Sigmoid colon (tissue), 7 donors: Measurements from ENCODE around the gene LMO7. TPM values are rescaled to one million over a fixed set of nuclear protein-coding genes. Genes with fewer than 3 reads are reported as not detected.

Experiments used
- DNase-seq: peaks from one replicate; pipeline ENCODE4 v3.0.0-alpha.2; 2019
- H3K27ac ChIP-seq, 4 donors: fragments of 200-600 bp; sonication (generic); one replicate each; pipeline ENCODE4 v1.5.1; 2016 to 2019; ENCODE audit warnings: mild to moderate bottlenecking in 1 of 4
- H3K27me3 ChIP-seq, 3 donors: fragments of 200-600 bp; sonication (generic); one replicate each; pipeline ENCODE4 v1.5.1; 2019; ENCODE audit warnings: mild to moderate bottlenecking in 1 of 3
- H3K36me3 ChIP-seq, 4 donors: fragments of 200-600 bp; sonication (generic); one replicate each; pipeline ENCODE4 v1.5.1; 2016 to 2019
- H3K4me1 ChIP-seq, 4 donors: fragments of 200-600 bp; sonication (generic); one replicate each; pipeline ENCODE4 v1.5.1; 2017 to 2019
- H3K4me3 ChIP-seq, 4 donors: fragments of 200-600 bp; sonication (generic); one replicate each; pipeline ENCODE4 v1.5.1; 2017 to 2019; ENCODE audit warnings: mild to moderate bottlenecking in 2 of 4, moderate library complexity in 1 of 4
- H3K9me3 ChIP-seq, 4 donors: fragments of 200-600 bp in 3 of 4; sonication (generic) in 3 of 4; one replicate each; pipeline versions ENCODE4 v1.5.1 to v1.6.1; 2013 to 2019
- EP300 ChIP-seq, 4 donors: sonication (generic); formaldehyde crosslinking; IDR thresholded peaks; one replicate each; pipeline ENCODE4 v1.6.1; 2017; ENCODE audit warnings: antibody characterized with exemption in 4 of 4
- POLR2A ChIP-seq, 2 donors: fragments of 450-650 bp; IDR thresholded peaks; one replicate each; pipeline ENCODE4 v1.6.1; 2016; ENCODE audit warnings: antibody characterized with exemption in 2 of 2, mild to moderate bottlenecking in 2 of 2, moderate library complexity in 2 of 2
- POLR2AphosphoS5 ChIP-seq, 4 donors: sonication (generic); formaldehyde crosslinking; IDR thresholded peaks; one replicate each; pipeline ENCODE4 v1.6.1; 2017; ENCODE audit warnings: antibody characterized with exemption in 4 of 4
- WGBS, 2 donors: extraction: QIAGEN DNeasy Blood & Tissue Kit; methylation state at CpG; one replicate each; pipeline ENCODE4 v1.1.7; 2013; 5-methylcytosine and 5-hydroxymethylcytosine counted together
- intact Hi-C: fragments of 100-400 bp; cut with DNase I; formaldehyde crosslinking; loops from one replicate; pipeline ENCODE4 v1.15.1; 2023
- polyA plus RNA-seq, 3 donors: library from polyadenylated mRNA; stranded (reverse); fragments of 200-250 nt; gene quantifications; one replicate each; pipeline ENCODE4 v1.2.3, GENCODE V29; 2013
- total RNA-seq, 4 donors: library from RNA; depleted of rRNA; stranded (reverse); fragments of >200 nt; gene quantifications; one replicate each; pipeline ENCODE4 v1.1.0, GENCODE V29; 2016
- TF ChIP-seq, protein P1 (sequence below), 4 experiments: fragments of 450-650 bp in 3 of 4; fragments of 200-600 bp in 1 of 4; IDR thresholded peaks; one replicate each; pipeline ENCODE4 v1.5.1; 2016 to 2019; ENCODE audit warnings: antibody characterized with exemption in 4 of 4, mild to moderate bottlenecking in 3 of 4, moderate library complexity in 2 of 4
- donor health status: healthy with polysubstance abuse.
- donor health status: Bipolar disorder and iron deficiency.
- donor health status: healthy.

LMO7 gene
- total and polyA plus RNA-seq, 7 donors: 5.0 to 66.4 (median 19.4) TPM

DNA sequence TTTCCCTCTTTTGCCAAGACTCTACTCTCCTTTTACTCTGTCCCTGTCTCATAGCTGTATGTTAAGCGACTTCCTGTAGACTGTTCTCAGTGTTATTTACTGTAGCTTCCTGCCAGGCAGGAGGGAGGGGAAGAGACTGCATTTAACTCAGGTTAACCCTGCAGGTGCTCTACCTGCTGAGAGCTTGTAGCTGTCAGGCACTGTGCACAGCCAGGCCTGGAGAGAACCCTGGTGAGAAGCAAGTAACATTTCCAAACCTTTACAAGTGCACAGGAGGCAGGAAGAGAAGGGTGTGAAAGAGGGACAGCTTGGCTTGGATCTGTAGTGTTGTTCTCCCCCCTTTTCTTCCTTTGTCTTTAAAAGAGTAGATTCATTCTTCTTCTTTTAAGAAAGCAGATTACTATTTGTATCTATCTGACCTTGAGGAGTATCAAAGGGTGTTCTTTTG, 167.1 kb downstream of the LMO7 start:
- no peak overlapping the region for H3K27ac ChIP-seq
- no peaks in the 10 kb centered on the region for H3K4me1 ChIP-seq
- H3K4me3 ChIP-seq: no peak overlapping the region
- TF ChIP-seq POLR2AphosphoS5 (IDR thresholded peaks at IDR 0.05): no peak
- TF ChIP-seq, protein P1, sequence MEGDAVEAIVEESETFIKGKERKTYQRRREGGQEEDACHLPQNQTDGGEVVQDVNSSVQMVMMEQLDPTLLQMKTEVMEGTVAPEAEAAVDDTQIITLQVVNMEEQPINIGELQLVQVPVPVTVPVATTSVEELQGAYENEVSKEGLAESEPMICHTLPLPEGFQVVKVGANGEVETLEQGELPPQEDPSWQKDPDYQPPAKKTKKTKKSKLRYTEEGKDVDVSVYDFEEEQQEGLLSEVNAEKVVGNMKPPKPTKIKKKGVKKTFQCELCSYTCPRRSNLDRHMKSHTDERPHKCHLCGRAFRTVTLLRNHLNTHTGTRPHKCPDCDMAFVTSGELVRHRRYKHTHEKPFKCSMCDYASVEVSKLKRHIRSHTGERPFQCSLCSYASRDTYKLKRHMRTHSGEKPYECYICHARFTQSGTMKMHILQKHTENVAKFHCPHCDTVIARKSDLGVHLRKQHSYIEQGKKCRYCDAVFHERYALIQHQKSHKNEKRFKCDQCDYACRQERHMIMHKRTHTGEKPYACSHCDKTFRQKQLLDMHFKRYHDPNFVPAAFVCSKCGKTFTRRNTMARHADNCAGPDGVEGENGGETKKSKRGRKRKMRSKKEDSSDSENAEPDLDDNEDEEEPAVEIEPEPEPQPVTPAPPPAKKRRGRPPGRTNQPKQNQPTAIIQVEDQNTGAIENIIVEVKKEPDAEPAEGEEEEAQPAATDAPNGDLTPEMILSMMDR (IDR thresholded peaks at IDR 0.05): no peak
- no peak for TF ChIP-seq EP300 (IDR thresholded peaks at IDR 0.05)
- TF ChIP-seq POLR2A (IDR thresholded peaks at IDR 0.05): no peak
- H3K27me3 ChIP-seq: no peaks in the 10 kb centered on the region
- DNase-seq: no peak
- intact Hi-C loops: no loop called here
- no peaks in the 10 kb centered on the region for H3K36me3 ChIP-seq
- 2 to 23% methylated on average over 1 of the region's 1 CpG for WGBS, 2 donors
- no peaks in the 10 kb centered on the region for H3K9me3 ChIP-seq

DNA sequence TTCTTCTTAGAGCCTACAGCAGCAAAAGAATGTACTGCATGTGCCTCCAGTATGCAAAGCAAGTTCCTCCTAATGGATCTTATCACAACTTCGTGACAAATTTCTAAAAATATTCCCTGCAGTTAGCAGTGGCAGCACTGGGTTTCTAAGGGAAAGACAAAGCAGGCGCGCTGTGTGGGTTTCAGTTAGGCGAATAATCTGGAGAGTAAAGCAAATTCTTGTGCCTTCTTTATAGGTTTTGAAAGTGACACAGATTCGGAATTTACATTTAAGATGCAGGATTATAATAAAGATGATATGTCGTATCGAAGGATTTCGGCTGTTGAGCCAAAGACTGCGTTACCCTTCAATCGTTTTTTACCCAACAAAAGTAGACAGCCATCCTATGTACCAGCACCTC, 167.9 kb downstream of the LMO7 start:
- 91 to 92% methylated on average over 10 of the region's 10 CpGs for WGBS, 2 donors
- no peaks in the 10 kb centered on the region for H3K36me3 ChIP-seq
- TF ChIP-seq, protein P1 (IDR thresholded peaks at IDR 0.05): no peak
- no peak for TF ChIP-seq POLR2A (IDR thresholded peaks at IDR 0.05)
- no peak for TF ChIP-seq POLR2AphosphoS5 (IDR thresholded peaks at IDR 0.05)
- TF ChIP-seq EP300 (IDR thresholded peaks at IDR 0.05): no peak
- no peaks in the 10 kb centered on the region for H3K27me3 ChIP-seq
- no peaks in the 10 kb centered on the region for H3K4me1 ChIP-seq
- H3K9me3 ChIP-seq: no peaks in the 10 kb centered on the region
- no peak overlapping the region for H3K4me3 ChIP-seq
- intact Hi-C loops: no loop called here
- DNase-seq: no peak
- H3K27ac ChIP-seq: no peak overlapping the region

- no peaks in the 10 kb centered on the region for H3K4me1 ChIP-seq
- WGBS, 2 donors: 97% methylated on average over 4 of the region's 4 CpGs
- no peaks in the 10 kb centered on the region for H3K9me3 ChIP-seq
- no peaks in the 10 kb centered on the region for H3K36me3 ChIP-seq
- H3K4me3 ChIP-seq: no peak overlapping the region
- intact Hi-C loops: no loop called here
- no peak for DNase-seq
- H3K27ac ChIP-seq: no peak overlapping the region
- no peak for TF ChIP-seq POLR2A (IDR thresholded peaks at IDR 0.05)
- no peak for TF ChIP-seq EP300 (IDR thresholded peaks at IDR 0.05)
- TF ChIP-seq POLR2AphosphoS5 (IDR thresholded peaks at IDR 0.05): no peak
- TF ChIP-seq, protein P1 (IDR thresholded peaks at IDR 0.05): no peak
- H3K27me3 ChIP-seq: no peaks in the 10 kb centered on the region
Measured at GRCh38 chr13:75804605-75805004, 168.5 kb downstream of the LMO7 start.

DNA sequence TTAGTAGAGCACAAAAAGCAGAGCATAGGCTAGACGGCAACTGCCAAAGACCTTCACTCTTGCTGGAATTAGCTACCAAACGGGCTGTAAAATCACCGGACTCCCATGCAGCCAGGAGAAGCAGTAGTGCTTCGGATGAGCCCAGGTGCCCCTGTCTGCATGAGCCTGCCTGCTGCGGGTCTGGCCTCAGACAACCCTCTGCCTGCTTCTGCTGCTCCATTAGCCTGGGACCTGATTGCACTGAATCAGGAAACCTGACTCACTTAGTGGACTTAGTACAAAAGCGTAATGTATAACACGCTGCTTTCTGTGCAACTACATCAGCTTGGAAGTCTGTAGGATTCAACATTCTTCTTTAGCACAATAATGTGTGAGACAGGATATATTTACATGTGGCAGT, 170.0 kb downstream of the LMO7 start:
- Histone ChIP-seq H3K27ac (no peak overlapping the region), H3K4me3 (no peak overlapping the region), H3K36me3 (no peaks in the 10 kb centered on the region), H3K4me1 (no peaks in the 10 kb centered on the region), H3K27me3 (no peaks in the 10 kb centered on the region), H3K9me3 (no peaks in the 10 kb centered on the region)
- TF ChIP-seq EP300 (IDR thresholded peaks at IDR 0.05) (no peak), POLR2A (IDR thresholded peaks at IDR 0.05) (no peak), POLR2AphosphoS5 (IDR thresholded peaks at IDR 0.05) (no peak)
- TF ChIP-seq, protein P1 (IDR thresholded peaks at IDR 0.05): no peak
- DNase-seq: no peak
- intact Hi-C loops: no loop called here
- WGBS, 2 donors: 94 to 95% methylated on average over 7 of the region's 7 CpGs

DNA sequence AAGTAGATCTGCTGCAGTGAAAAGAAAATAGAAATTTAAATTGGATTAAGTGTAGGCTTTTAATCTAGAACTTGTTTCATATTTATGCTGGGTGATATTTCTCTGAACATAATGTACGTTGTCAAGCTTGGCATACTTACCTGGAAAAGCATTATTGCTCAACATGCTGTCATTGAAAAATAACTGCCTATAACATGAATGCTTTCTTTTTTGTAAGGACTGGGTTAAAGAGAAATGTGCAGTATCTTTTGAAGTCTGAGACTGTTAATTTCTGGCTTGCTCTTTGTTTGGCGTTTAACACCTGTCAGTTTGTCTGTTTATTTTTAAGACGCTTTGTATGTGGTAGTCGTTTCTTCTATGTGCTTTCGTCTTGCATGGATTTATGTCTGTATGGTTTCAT, 175.2 kb downstream of the LMO7 start:
- TF ChIP-seq POLR2A (IDR thresholded peaks at IDR 0.05): no peak
- no peak for TF ChIP-seq POLR2AphosphoS5 (IDR thresholded peaks at IDR 0.05)
- no peak for TF ChIP-seq EP300 (IDR thresholded peaks at IDR 0.05)
- TF ChIP-seq, protein P1 (IDR thresholded peaks at IDR 0.05): no peak
- no peaks in the 10 kb centered on the region for H3K27me3 ChIP-seq
- intact Hi-C loops: no loop called here
- no peak overlapping the region for H3K27ac ChIP-seq
- H3K4me1 ChIP-seq: no peaks in the 10 kb centered on the region
- H3K9me3 ChIP-seq: no peaks in the 10 kb centered on the region
- H3K4me3 ChIP-seq: no peak overlapping the region
- H3K36me3 ChIP-seq: no peaks in the 10 kb centered on the region
- 35 to 61% methylated on average over 5 of the region's 5 CpGs for WGBS, 2 donors
- no peak for DNase-seq
